Measurements from ENCODE around the gene FOXP1.

DNA sequence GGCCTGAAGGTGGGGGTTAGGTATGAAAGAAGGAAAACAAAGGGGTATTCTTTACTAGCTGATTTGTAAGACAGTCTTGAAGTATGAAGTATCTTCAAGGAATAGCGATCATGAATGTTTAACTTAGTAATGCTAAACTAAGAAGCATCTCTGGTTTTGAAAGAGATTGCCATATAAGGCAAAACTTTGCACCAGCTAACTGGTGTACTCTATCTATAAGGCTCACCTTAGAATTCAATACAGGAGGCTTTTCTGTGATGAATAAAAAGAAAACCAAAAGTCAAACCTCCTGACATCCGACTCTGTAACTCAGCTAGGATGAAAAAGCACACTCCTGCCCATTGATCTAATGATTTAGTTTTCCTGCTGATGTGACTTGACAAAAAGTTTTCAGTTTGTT, 54.7 kb downstream of the FOXP1 start:
- TF ChIP-seq EZH2phosphoT487 (IDR thresholded peaks at IDR 0.05; ENCODE audit: insufficient read depth, low read depth) = no peak
- TF ChIP-seq EZH2 (IDR thresholded peaks at IDR 0.05; ENCODE audit: insufficient read depth, poor library complexity, severe bottlenecking) = no peak
